Left ventricle myocardium inferior (tissue), 1 donor: Measurements from ENCODE around the gene MAP1S. TPM values are rescaled to one million over a fixed set of nuclear protein-coding genes. Genes with fewer than 3 reads are reported as not detected.
A peak's percentile ranks its signal among the peaks of the same experiment; 100 is the strongest.

Source experiments
- DNase-seq: peaks from one replicate; pipeline ENCODE4 v3.0.0-alpha.2; 2020
- H3K27ac ChIP-seq: fragments of 200-600 bp; replicated peaks from 2 replicates; pipeline ENCODE4 v1.8.0; 2021
- H3K27me3 ChIP-seq: fragments of 200-600 bp; 2 replicates; pipeline ENCODE4 v1.8.0; 2021; ENCODE audit warnings: low read depth
- H3K36me3 ChIP-seq: fragments of 200-600 bp; 2 replicates; pipeline ENCODE4 v1.8.0; 2021
- H3K4me1 ChIP-seq: fragments of 200-600 bp; 2 replicates; pipeline ENCODE4 v1.8.0; 2021
- H3K4me3 ChIP-seq: fragments of 200-600 bp; 2 replicates; pipeline ENCODE4 v1.8.0; 2021; ENCODE audit warnings: mild to moderate bottlenecking, moderate library complexity
- H3K9me3 ChIP-seq: fragments of 200-600 bp; replicated peaks from 2 replicates; pipeline ENCODE4 v1.8.0; 2021
- intact Hi-C: fragments of 100-400 bp; cut with micrococcal nuclease; formaldehyde crosslinking; loops from one replicate; pipeline ENCODE4 v1.11.0; 2022
- total RNA-seq: library from RNA; stranded (reverse); fragmentation: NEBNext Ultra II Directional; extraction: Animal tissue kit (Norgen Biotek cat#: 25700); gene quantifications from one replicate; pipeline ENCODE4 v1.2.1, GENCODE V29; 2021
- TF ChIP-seq, protein P1 (sequence below): fragments of 200-600 bp; IDR thresholded peaks from 2 replicates; pipeline ENCODE4 v1.8.0; 2021; ENCODE audit warnings: antibody characterized with exemption, mild to moderate bottlenecking, borderline replicate concordance
- donor health status: DM: no; HTN: yes; CAD: no; lungs with severe emphysema.

The MAP1S gene
- total RNA-seq, 1 donor from 2014 or later: 21.4 TPM

DNA sequence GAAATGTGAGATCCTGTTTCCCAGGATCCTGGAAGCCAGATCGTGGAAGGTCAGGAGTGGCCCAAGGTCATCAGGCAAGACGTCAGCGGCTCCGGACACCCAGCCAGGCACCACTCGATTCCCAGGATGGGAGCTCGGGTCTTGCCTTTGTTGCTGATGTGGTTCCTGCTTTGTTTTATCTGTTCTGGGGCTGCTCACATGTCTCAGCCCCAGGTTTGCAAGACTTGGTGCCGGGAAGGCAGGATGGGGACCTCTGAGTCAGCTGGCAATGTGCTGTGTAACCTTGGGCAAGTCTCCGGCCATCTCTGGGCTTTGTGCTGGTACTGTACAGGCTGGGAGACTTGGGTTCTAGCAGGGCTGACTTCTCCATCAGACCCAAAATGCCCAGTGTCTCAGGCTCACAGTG lies 30.6 kb downstream of the MAP1S start:
- Histone ChIP-seq H3K4me3 (no peak overlapping the region), H3K9me3 (no peaks in the 10 kb centered on the region), H3K36me3 (no peaks in the 10 kb centered on the region), H3K27me3 (peaks cover 4% of the 10 kb centered on the region), H3K27ac (no peak overlapping the region), H3K4me1 (peaks cover 15% of the 10 kb centered on the region)
- DNase-seq: no peak
- TF ChIP-seq, protein P1, sequence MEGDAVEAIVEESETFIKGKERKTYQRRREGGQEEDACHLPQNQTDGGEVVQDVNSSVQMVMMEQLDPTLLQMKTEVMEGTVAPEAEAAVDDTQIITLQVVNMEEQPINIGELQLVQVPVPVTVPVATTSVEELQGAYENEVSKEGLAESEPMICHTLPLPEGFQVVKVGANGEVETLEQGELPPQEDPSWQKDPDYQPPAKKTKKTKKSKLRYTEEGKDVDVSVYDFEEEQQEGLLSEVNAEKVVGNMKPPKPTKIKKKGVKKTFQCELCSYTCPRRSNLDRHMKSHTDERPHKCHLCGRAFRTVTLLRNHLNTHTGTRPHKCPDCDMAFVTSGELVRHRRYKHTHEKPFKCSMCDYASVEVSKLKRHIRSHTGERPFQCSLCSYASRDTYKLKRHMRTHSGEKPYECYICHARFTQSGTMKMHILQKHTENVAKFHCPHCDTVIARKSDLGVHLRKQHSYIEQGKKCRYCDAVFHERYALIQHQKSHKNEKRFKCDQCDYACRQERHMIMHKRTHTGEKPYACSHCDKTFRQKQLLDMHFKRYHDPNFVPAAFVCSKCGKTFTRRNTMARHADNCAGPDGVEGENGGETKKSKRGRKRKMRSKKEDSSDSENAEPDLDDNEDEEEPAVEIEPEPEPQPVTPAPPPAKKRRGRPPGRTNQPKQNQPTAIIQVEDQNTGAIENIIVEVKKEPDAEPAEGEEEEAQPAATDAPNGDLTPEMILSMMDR: no peak
- intact Hi-C loops: no loop called here

DNA sequence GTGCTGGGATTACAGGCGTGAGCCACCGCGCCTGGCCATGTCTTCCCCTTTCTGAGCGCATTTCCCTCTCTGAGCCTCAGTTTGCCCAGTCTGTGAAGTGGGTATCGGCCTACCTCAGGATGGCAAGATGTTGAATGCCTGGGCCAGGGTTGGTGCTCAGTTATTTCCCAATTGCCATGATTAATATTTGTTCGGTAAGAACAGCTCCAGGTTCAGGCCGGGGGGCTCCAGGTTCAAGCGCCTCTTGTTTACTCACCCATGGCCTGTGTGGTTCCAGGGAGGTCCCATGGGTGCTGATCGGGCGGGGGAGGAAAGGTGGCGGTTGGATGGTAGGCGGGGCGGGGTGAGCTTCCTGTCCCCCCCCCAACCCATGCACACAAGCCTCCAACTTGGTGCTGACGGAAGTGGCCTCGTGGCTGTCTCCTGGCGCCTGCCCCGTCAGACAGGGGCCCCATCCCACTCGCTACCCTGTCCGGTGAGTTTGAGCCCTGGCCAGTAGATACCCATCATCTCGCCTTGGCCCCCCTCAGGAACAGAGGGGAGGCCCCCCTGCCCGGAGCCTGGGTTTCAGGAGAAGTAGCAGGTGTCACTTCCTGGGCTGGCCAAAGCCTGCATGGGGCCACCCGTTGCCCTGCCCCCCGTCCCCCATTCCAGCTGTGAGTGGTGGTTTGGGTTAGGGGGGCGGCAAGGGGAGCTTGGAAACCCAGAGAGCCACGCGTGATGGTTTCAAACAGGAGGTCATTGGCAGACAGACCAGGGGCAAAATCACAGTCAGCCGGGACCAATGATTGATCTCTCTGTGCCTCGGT lies 32.0 kb downstream of the MAP1S start, which contains the start of gene FCHO1:
Gene FCHO1 (plus strand): TSS at position 375 of the 809 bp plus-strand sequence. CDS start 3,688 bp downstream, outside the sequence.
- DNase-seq: peak; percentile 33
- TF ChIP-seq, protein P1: no peak
- H3K9me3 ChIP-seq: no peaks in the 10 kb centered on the region
- H3K27ac ChIP-seq: no peak within 1 kb of the TSS
- H3K36me3 ChIP-seq: no peaks in the 10 kb centered on the region
- H3K4me1 ChIP-seq: peaks cover 15% of the 10 kb centered on the region
- intact Hi-C loops: no loop called here
- no peak within 1 kb of the TSS for H3K4me3 ChIP-seq
- peaks cover 4% of the 10 kb centered on the region for H3K27me3 ChIP-seq

DNA sequence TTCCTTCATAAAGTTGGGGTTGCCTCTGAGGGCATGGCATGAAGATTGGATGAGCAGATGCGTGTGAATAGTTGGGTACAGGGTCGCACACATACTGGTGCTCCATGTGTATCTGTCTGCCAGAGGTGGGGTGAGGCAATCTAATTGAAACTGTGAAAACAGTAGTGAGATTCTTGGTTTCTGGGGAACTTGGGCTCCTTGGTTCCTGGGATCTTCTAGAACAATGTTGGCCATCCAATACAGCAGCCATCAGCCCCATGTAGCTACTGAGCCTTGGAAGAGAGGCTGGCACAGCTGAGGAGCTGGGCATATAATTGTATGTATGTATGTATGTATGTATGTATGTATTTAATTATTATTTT lies 32.6 kb downstream of the MAP1S start:
- intact Hi-C loops: no loop called here
- H3K36me3 ChIP-seq: no peaks in the 10 kb centered on the region
- peaks cover 4% of the 10 kb centered on the region for H3K27me3 ChIP-seq
- H3K27ac ChIP-seq: no peak overlapping the region
- H3K4me1 ChIP-seq: peaks cover 12% of the 10 kb centered on the region
- no peaks in the 10 kb centered on the region for H3K9me3 ChIP-seq
- no peak for DNase-seq
- no peak overlapping the region for H3K4me3 ChIP-seq
- TF ChIP-seq, protein P1: no peak

DNA sequence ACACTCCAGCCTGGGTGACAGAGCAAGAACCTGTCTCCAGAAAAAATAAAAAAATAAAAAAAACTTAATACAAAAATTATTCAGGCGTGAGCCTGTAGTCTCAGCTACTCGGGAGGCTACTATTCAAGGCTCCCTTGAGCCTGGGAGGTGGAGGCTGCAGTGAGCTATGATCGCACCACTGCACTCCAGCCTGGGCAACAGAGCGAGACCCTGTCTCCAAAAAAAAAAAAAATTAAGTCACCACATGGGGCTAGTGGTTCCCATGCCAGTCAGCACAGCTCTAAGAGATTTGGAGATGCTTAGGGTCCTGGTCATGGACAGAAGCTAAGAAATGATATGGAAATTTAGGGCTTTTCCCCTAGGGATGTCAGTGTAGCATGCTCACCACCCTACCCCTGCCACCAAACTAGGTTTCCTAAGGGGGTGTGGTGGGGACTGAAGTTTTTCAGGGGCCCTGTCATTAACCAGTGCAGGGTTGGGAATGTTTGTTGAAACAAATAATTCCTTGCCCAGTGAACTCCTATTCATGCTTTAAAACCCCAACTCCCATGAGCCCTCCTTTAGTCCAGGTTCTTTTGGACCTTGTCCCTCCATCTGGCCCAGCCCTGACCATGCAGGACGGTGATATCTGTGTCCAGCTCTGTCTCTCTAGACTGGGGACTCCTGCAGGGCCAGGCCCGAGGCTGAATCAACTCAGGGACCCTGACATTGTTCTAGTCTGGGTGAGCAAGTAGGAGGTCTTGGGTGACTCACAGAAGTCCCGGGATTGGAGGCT lies 33.8 kb downstream of the MAP1S start:
- peaks cover under 1% of the 10 kb centered on the region for H3K4me1 ChIP-seq
- no peaks in the 10 kb centered on the region for H3K9me3 ChIP-seq
- H3K27me3 ChIP-seq: peaks cover 4% of the 10 kb centered on the region
- H3K4me3 ChIP-seq: no peak overlapping the region
- no peak for DNase-seq
- no peaks in the 10 kb centered on the region for H3K36me3 ChIP-seq
- no peak overlapping the region for H3K27ac ChIP-seq
- TF ChIP-seq, protein P1: no peak
- intact Hi-C loops: no loop called here

DNA sequence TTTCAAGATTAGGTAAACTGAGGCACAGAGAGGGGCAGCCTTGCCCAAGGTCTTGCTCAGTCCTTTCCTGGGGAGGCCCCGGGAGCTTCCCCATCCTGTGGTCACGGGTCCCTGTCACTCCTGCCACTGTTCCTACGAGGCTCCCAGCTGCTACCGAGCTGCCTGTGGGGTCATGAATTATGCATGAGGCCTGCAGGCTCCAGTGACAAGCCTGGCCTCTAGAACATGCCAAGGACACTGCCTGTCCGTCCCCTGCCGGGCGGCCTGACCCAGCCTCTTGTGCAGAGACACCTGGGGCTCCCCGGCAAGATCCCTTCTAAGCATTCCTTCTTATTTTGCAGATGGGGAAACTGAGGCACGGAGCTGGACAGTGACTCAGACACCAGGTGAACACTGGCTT lies 34.7 kb downstream of the MAP1S start:
- Histone ChIP-seq H3K27ac (no peak overlapping the region), H3K4me1 (no peaks in the 10 kb centered on the region), H3K9me3 (no peaks in the 10 kb centered on the region), H3K36me3 (no peaks in the 10 kb centered on the region), H3K4me3 (no peak overlapping the region), H3K27me3 (peaks cover 4% of the 10 kb centered on the region)
- TF ChIP-seq, protein P1: no peak
- intact Hi-C loops: no loop called here
- DNase-seq: no peak
